Measurements from ENCODE around the gene SFT2D2.
A peak's percentile ranks its signal among the peaks of the same experiment; 100 is the strongest.

The SFT2D2 gene

DNA sequence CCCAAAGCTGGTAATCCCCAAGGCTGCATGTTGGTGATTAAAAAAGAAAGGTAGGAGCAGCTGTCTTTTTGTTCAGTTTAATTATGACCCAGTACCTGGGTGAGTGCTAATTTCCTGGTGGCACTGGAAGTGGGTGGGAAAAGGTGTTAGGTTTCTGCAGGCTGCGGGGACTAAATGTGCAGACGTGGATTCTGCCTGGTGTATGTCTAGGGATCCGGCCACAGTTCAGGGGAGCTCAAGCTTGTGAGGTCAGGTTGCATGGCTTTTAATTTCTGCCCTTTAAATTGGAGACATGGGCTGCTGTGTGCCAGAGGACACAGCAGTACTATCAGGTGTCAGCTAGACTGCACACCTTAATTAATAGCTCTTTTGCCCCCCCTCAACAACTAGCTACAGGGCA, 34.6 kb downstream of the SFT2D2 start:
- no peak for DNase-seq (ENCODE audit: low read depth)

DNA sequence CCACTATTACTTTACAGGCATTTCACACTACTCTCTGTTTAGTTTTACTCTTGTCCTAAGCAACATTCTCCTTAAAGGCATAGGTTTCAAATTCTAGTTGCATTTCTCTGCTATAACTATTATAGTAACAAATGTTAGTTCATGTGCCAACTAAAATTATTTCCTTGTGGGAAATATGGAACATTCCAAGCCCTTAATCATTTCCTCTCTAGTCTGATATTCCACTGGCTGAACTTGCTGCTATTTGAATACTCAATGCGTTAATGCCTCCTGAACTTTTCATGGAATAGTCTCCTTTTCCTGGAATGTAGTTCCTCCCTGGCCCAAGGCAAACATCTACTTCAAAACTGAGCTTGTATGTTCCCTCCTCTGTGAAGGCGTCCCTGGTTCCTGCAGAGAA, 35.6 kb downstream of the SFT2D2 start:
- H3K4me3 ChIP-seq (ENCODE audit: low read depth, low read length) = no peak overlapping the region
- DNase-seq (ENCODE audit: low read depth) = peak; percentile 19

More for the DNA sequence above, 34.6 kb downstream of the SFT2D2 start:
- H3K4me3 ChIP-seq (ENCODE audit: low read depth, low read length) = no peak overlapping the region

DNA sequence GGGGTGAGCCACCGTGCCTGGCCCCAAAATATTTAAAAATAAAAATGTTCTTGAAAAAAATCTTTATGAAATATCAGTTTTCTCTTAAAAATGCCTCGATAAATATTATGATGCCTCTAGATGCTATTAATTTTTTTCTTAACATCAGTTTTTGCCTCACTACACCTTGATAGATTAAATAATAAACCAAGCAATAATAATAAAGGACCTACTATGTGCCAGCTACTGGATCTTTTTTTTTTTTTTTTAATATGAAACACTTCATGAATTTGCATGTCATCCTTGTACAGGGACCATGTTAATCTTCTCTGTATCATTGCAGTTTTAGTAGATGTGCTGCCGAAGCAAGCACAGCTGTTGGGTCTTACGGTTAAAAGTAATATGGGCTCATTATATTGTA, 37.3 kb downstream of the SFT2D2 start:
- no peak for DNase-seq (ENCODE audit: low read depth)
- no peak overlapping the region for H3K4me3 ChIP-seq (ENCODE audit: low read depth, low read length)

DNA sequence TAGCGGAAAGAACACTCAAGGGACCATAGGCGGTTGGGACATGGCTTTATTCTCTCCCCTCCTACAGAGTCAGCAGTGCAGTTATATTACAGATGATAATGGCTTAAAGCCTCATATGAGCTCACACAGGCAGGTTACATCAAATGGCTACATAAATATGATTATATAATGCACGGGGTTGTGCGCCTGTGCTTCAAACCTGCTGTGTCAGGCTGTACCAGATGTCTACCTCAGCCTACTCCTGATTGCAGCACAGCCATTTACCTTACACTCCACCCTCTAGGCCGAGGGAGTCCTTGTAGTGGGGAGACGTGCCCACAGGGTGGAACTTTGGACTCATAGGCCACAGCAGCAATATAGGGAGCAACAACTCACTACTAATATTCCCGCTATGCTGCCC, 38.5 kb downstream of the SFT2D2 start:
- DNase-seq (ENCODE audit: low read depth) = no peak
- no peak overlapping the region for H3K4me3 ChIP-seq (ENCODE audit: low read depth, low read length)

DNA sequence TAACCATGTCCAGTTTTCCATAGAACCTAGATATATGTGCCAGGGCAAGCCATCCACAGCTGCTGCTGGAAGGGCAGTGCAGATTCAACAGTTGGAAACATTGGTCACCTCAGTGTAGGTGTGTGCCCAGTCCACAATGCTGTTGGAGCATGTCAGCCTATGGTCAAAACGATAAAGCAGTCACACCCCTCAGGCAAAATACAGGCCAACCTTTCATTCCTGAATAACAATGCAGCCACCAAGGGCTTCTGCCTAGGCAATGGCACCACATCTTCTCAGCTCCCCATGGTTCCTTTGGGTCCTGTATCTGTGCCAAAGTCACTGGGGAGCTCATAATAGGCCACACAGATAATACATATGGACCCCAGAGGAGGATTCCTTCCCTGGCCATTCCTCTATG, 39.8 kb downstream of the SFT2D2 start:
- no peak for DNase-seq (ENCODE audit: low read depth)

DNA sequence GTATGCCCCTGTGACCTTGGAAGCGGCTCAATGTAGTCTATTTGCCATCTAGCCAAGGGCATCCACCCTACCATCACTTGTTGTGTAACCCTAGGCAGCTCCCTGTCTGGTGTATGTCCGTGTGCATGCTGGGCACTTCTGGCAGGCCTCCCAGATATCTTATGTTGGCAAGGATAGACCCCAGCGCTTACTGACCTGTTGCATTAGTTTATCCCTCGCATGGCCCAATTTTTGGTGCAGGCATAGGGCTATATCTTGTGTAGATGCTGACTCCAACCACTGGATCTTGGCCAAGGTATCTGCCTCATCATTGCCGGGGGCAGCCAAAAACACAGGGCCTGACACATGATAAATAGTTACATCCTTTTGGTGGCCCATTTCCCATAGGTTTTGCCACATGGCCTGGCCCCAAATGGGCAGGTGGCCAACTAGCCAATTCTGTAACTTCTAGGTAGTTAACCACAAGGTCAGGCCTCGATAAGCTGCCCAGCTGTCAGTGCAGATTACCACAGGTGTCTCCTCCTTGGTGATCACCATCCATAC, 40.9 kb downstream of the SFT2D2 start:
- DNase-seq (ENCODE audit: low read depth) = no peak
- H3K4me3 ChIP-seq (ENCODE audit: low read depth, low read length) = no peak overlapping the region

More for the DNA sequence above, 39.8 kb downstream of the SFT2D2 start:
- H3K4me3 ChIP-seq (ENCODE audit: low read depth, low read length) = no peak overlapping the region

DNA sequence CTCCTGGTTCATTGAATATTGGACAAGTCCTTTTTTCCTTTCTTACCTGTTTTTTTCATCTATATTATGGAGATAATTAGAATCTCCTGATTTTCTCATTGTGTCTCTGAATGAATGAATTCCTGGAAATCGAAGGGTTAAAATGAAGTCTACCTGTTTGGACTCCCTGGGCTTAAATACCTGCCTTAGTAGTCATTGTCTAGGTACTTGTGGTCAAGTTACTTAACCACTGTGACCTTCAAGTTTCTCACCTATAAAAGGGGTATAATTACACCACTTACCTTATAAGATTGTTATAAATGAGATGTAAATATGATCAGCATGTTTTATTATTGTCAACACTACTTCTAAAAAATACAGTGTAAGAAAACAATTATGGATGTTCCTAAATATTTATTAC, 45.8 kb downstream of the SFT2D2 start:
- H3K4me3 ChIP-seq (ENCODE audit: low read depth, low read length) = no peak overlapping the region
- DNase-seq (ENCODE audit: low read depth) = no peak

DNA sequence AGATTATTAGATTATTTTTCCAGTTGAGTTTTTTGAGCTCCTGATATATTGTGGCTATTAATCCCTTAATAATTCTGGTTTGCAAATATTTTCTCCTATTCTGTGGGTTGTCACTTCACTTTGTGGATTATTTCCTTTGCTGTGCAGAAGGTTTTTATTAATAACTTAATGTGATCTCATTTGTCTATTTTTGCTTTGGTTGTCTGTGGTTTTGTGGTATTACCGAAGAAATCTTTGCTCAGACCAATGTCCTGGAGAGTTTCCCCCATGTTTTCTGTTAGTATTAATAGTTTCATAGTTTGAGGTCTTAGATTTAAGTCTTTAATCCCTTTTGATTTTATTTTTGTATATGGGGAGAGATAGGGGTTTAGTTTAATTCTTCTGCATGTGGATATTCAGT, 47.8 kb downstream of the SFT2D2 start:
- no peak for DNase-seq (ENCODE audit: low read depth)
- H3K4me3 ChIP-seq (ENCODE audit: low read depth, low read length) = no peak overlapping the region

DNA sequence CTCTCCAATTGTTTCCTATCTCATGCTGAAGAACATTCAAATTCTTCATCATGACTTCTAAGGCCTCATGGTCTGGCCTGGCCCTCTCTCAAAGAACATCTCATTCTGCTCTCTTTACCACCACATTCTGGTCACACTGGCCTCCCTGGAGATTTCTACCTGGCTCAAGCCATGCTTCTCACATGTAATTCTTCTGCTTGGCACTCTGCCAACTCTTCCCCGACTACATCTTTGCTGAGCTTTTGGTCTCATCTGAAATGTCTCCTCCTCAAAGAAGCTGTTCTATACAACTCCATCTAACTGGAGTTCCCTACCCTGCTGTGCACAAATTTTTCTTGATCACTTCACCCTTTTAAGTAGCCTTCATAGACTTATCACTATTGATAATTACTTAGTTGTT, 53.4 kb downstream of the SFT2D2 start:
- no peak overlapping the region for H3K4me3 ChIP-seq (ENCODE audit: low read depth, low read length)
- no peak for DNase-seq (ENCODE audit: low read depth)

DNA sequence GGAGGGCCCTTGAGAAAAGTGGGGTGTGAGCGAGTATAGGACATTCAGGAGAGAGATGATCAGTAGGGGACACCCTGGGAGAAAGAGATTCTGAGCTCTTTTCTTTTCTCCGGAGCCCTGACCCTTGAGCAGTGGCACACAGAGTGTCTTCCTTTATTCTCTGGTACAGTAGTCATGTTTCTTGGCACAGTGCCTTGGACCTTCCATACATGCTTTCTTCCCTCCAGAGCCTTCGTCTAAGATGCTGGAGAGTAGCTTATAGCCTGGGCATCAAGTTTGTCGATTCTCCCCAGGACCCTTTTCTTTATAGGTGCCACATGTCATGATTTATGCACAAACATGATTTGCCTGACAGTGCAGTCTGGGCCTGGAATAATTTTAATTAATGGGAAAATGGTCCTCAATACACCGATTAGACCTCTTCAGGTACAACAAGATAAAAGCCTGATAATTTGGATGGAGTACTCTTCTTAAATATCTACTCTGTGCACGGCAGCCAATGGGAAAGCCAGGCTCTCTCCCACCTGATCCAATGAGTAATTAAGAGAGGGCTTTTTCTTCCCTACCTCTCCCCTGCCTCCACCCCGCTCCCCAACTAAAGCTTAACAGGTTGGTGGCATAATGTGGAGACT, 54.6 kb downstream of the SFT2D2 start, which contains the start of gene TBX19:
Gene TBX19 (plus strand): TSS at position 582 of the 632 bp plus-strand sequence. CDS start 214 bp downstream, outside the sequence.
- no peak within 1 kb of the TSS for H3K4me3 ChIP-seq (ENCODE audit: low read depth, low read length)
- no peak for DNase-seq (ENCODE audit: low read depth)

DNA sequence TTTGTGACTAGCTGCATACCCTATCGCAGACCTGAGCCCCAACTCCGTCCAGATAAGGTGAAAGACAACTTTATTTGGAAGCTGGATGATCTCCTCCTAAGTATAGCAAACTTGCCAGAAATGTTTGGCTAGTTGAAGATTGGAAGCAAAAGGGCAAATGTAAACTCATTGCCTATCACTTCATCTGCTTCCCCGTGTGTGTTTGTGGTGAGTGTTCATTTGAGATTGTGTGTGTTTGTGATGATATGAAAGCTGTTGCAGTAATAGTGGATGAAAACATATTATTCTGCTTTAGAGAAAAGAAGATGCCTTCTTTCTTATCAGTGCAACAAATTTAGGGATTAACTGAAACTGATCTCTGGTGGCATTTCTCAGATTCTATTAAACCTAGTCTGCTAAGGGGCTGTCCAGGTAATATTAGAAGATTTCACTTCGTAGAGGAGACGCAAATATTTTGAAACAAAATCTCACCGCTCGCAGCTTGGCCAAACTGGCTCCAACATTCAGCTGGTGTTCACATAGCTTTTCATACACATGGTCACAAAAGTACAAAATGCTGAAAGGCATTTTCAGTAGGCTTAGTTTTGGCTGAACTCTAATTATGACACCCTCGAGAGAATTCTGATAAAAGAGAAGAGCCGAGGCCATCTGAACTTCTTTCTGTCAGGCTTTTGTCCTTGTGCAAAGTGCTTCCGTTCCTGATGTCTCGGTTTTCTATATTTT, 56.0 kb downstream of the SFT2D2 start:
- DNase-seq (ENCODE audit: low read depth) = no peak
- H3K4me3 ChIP-seq (ENCODE audit: low read depth, low read length) = no peak overlapping the region

DNA sequence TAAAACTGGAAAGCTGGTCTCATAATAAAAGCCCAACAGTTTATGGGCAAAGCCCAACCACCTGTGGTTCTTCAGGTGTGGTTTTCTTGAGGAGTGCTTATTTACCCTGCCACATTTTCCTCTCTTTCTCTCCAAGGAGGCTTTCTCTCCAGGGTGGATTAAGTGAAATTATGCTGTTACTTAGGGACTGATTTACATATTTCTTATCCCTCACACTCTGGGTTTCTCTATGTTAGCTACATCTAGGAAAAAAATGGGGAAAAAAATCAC, 59.7 kb downstream of the SFT2D2 start:
- DNase-seq (ENCODE audit: low read depth) = no peak
- no peak overlapping the region for H3K4me3 ChIP-seq (ENCODE audit: low read depth, low read length)

DNA sequence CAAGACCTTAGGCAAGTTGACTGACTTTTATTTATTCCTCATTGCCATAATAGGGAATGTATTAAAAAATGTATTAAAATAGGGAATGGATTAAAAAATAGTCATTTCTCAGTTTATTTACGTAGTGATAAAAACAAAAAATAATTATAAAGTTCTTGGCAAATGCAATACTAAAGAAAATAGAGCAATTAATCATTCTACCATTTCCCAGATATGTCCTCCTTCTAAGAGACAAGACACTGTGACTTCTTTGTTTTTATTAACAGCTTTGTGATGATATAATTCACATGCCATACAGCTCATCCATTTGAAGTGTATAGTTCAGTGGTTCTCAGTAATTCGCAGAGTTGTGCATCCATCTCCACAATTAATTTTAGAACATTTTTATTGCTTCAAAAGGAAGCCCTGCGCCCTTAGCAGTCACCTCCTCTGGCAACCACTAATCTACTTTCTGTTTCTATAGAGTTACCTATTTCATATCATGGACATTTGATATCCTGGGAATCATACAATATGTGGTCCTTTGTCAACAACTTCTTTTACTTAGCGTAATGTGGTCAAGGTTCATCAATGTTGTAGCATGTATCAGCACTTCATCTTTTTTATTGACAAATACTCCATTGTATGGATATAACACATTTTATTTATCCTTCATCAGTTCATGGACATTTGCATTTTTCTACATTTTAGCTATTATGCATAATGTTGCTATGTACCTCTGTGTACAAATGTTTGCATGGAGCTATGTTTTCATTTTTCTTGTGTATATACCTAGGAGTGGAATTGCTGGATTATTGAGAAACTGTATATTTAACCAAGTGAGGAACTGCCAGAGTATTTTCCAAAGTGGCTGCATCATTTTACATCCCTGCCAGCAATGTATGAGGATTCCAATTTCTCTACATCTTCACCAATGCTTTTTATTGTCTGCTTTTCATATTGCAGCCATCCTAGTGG, 60.4 kb downstream of the SFT2D2 start:
- no peak for DNase-seq (ENCODE audit: low read depth)
- no peak overlapping the region for H3K4me3 ChIP-seq (ENCODE audit: low read depth, low read length)

DNA sequence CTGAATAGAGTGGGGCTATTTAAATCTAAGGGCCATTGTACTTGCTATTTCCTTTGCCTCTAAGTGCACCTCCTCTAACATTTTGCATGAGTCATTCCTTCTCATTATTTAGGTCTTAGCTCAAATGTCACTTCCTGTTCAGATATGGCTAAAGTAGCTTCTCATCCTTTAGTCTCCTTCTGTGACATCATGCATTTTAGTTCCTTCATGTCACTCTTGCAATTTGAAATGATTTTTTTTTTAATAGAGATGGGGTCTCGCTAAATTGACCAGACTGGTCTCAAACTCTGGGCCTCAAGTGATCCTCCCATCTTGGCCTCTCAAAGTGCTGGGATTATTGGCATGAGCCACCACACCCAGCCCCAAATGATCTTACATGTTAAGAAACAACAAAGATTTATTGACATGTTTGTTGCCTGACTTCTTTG, 61.4 kb downstream of the SFT2D2 start:
- DNase-seq (ENCODE audit: low read depth) = peak; percentile 12
- H3K4me3 ChIP-seq (ENCODE audit: low read depth, low read length) = no peak overlapping the region

DNA sequence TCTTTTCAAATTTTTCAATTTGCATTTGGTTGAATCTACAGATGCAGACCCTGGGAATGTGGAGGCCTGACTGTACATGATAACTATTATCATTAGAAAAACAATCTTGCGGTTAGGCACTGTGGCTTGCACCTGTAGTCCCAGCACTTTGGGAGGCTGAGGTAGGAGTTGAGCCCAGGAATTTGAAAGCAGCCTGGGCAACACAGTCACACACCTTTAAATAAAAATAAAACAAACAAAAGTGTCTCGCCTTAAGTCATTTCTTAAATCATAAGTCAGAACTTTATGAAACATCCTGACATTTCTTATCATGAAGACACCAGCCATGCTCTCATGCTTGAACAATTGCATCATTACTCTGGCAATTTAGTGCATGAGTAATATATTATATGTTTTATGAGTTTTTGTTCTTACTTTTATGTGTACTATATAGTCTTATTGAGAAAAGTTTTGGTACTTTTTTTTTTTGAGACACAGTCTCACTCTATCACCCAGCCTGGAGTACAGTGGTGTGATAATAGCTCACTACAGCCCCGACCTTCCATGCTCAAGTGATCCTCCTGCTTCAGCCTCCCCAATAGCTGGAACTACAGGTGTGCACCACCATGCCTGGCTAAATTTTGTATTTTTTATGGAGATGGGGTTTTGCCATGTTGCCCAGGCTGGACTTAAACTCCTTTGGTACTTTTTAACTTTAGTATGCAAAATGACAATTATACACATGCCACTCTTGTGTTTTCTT, 62.7 kb downstream of the SFT2D2 start:
- no peak overlapping the region for H3K4me3 ChIP-seq (ENCODE audit: low read depth, low read length)
- no peak for DNase-seq (ENCODE audit: low read depth)

DNA sequence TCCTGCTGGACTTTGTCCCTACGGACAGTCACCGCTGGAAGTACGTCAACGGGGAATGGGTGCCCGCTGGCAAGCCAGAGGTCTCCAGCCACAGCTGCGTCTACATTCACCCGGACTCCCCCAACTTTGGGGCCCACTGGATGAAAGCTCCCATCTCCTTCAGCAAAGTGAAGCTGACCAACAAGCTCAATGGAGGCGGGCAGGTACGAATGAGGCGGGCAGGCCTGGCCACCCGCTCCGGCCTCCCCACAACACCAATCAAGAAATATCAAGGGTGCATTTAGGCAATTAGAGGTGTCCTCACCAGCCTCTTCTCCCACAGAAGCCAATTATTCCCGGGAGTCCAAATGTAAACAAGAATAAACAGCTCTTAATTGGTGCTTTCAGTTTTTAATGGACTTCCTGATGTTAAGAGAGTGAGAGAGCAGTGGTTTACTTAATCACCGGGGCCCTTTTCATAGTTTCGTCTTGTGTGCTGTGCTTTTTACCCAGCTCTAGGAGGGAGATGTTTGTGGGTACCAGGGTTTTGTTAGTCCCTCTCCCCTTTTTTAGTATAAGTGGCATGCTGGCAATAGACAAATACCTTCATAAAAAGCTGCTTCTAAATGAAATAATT, 65.5 kb downstream of the SFT2D2 start:
- no peak for DNase-seq (ENCODE audit: low read depth)
- H3K4me3 ChIP-seq (ENCODE audit: low read depth, low read length) = no peak overlapping the region

DNA sequence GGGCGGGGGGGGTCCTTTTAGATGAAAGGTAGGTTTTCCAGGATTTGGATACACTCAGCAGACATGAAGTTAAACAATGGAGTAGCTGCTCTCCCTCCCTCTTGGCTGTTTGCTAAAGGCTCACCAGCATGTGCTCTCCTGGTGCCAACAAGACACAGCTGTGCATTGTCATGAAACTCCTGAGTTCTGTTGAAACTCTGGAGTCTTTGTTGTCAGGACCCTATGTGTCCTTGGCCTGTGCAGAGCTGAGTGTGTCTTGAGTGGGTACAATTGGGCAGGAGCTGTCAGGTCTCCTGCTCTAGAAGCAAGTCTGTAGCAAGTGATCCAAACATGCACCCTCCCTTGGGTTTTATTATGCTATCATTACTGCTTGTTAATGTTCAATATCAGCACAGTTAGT, 67.6 kb downstream of the SFT2D2 start:
- DNase-seq (ENCODE audit: low read depth) = no peak

DNA sequence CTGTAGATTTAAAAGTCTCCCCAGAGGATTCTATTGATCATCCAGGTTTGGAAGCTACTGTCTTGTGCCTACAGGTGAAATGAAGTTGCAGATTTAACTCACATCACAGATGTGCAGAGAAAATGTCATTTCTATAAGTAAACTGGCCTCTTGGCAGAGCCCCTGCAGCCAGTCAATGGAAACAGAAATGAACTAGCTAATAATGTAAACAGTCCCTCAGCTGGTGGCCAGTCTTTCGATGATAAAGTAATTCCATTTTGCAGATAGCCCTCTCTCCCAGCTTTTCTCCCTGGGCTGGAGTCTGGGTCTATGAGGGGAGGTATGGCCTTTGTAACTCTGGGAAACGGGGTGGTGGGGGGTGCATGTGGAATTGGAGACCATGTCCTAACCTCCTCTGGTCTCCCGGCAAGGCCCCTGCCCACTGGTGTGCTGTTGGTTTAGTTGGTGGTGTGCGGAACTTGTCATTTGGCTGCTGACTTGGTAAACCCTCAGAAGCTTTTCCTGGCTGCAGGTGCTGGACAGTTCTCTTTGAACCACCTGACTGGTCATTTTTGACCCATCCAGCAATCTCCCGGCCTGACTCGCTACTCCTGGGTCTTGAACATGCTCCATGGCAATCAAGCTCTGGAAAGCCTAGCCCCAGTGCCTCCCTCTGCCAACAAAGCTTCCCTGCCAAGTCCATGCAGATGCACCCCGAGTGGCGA, 69.8 kb downstream of the SFT2D2 start:
- no peak for DNase-seq (ENCODE audit: low read depth)

More for the DNA sequence above, 67.6 kb downstream of the SFT2D2 start:
- no peak overlapping the region for H3K4me3 ChIP-seq (ENCODE audit: low read depth, low read length)

More for the DNA sequence above, 69.8 kb downstream of the SFT2D2 start:
- H3K4me3 ChIP-seq (ENCODE audit: low read depth, low read length) = no peak overlapping the region
